Measurements from ENCODE around the gene ARID1B. TPM values are rescaled to one million over a fixed set of nuclear protein-coding genes. Genes with fewer than 3 reads are reported as not detected.

The ARID1B gene
- total and polyA plus RNA-seq, 9 of the 15 experiments (the other 6 are each of a cell fraction or from before 2014, with no cell fraction given): 12.5 to 50.5 (median 25.8) TPM

GRCh38 chr6:156876302-156876701, 99.1 kb downstream of the ARID1B start:
- Histone ChIP-seq H3K9me3 (replicated peaks; ENCODE audit: control insufficient read depth, insufficient read depth, low read depth, low read length) (no peaks in the 10 kb centered on the region), H4K20me1 (replicated peaks; ENCODE audit: control insufficient read depth, insufficient read depth, low read length) (peaks cover 14% of the 10 kb centered on the region; the same call in 1 of the 2 replicates), H3K4me2 (ENCODE audit: insufficient read depth, low read length) (no peak overlapping the region), H3K4me1 (replicated peaks in 1 of 2; ENCODE audit: control insufficient read depth in 2 of 2, insufficient read depth in 2 of 2, low read length in 2 of 2) (peaks cover 0 to 4% of the 10 kb centered on the region in 2 experiments; a peak in 2 of 5 replicates), H2AFZ (ENCODE audit: low read depth, low read length) (no peak overlapping the region), H3K36me3 (ENCODE audit: control insufficient read depth, insufficient read depth, low read length) (no peaks in the 10 kb centered on the region), H3K79me2 (ENCODE audit: control insufficient read depth, insufficient read depth, low read length) (peaks cover 82% of the 10 kb centered on the region), H3K9ac (ENCODE audit: insufficient read depth in 1 of 2, low read depth in 2 of 2, low read length in 2 of 2) (no peak overlapping the region), H3K27ac (ENCODE audit: extremely low read depth, low read depth, low read length) (no peak overlapping the region), H3K27me3 (ENCODE audit: control insufficient read depth in 2 of 2, insufficient read depth in 2 of 2, low read length in 2 of 2) (no peaks in the 10 kb centered on the region), H3K4me3 (no peak overlapping the region), H3K9me1 (ENCODE audit: control insufficient read depth, insufficient read depth, low read length) (no peaks in the 10 kb centered on the region)
- CTCF ChIA-PET (ENCODE audit: low intra/inter-chr PET ratio): no interaction called here
- no TSS peak for BruUV-seq (replicated peaks)
- peak in 3 of 4 experiments; percentile 28 to 34 (median 33) for DNase-seq (ENCODE audit: extremely low read depth in 1 of 4, low spot score in 3 of 4)
- ATAC-seq: peak; percentile 81
- POLR2A ChIA-PET: no interaction called here
- WGBS (ENCODE audit: insufficient coverage, low coverage, missing lambda C conversion rate): 50% methylated on average over 11 of the region's 11 CpGs
- in situ Hi-C loops (cut with MboI) (no loop called here), intact Hi-C loops (cut with micrococcal nuclease) (loop anchor here (5.0 kb wide), 1 partner anchor 146 kb away; no protein-coding TSS in a partner anchor)
- FAIRE-seq: no peak
- TF ChIP-seq POLR3G (IDR thresholded peaks at IDR 0.05; ENCODE audit: extremely low read depth, insufficient read length, insufficient replicate concordance) (no peak), CTCF (IDR thresholded peaks at IDR 0.05 in 2 of 3, conservative IDR thresholded peaks at IDR 0.05 in 1 of 3; ENCODE audit: insufficient read depth in 2 of 3, low read depth in 1 of 3, low read length in 3 of 3) (peak; percentile 50 to 68 (median 60); a peak in 5 of 6 replicates), RAD21 (CRISPR knock-in tag; conservative IDR thresholded peaks at IDR 0.05 in 1 of 2, IDR thresholded peaks at IDR 0.05 in 1 of 2) (peak; percentile 29 to 65)
- TF ChIP-seq, protein P1, sequence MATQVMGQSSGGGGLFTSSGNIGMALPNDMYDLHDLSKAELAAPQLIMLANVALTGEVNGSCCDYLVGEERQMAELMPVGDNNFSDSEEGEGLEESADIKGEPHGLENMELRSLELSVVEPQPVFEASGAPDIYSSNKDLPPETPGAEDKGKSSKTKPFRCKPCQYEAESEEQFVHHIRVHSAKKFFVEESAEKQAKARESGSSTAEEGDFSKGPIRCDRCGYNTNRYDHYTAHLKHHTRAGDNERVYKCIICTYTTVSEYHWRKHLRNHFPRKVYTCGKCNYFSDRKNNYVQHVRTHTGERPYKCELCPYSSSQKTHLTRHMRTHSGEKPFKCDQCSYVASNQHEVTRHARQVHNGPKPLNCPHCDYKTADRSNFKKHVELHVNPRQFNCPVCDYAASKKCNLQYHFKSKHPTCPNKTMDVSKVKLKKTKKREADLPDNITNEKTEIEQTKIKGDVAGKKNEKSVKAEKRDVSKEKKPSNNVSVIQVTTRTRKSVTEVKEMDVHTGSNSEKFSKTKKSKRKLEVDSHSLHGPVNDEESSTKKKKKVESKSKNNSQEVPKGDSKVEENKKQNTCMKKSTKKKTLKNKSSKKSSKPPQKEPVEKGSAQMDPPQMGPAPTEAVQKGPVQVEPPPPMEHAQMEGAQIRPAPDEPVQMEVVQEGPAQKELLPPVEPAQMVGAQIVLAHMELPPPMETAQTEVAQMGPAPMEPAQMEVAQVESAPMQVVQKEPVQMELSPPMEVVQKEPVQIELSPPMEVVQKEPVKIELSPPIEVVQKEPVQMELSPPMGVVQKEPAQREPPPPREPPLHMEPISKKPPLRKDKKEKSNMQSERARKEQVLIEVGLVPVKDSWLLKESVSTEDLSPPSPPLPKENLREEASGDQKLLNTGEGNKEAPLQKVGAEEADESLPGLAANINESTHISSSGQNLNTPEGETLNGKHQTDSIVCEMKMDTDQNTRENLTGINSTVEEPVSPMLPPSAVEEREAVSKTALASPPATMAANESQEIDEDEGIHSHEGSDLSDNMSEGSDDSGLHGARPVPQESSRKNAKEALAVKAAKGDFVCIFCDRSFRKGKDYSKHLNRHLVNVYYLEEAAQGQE (IDR thresholded peaks at IDR 0.05; ENCODE audit: borderline replicate concordance): peak; percentile 26; the same call in 1 of the 2 replicates
- TF ChIP-seq, protein P1 (CRISPR knock-in tag; IDR thresholded peaks at IDR 0.05; ENCODE audit: low read depth): no peak
